HG02571 (cell line): ENCODE results near the gene PSAPL1.

Experiments
- ATAC-seq: cut with Tn5 transposase; IDR thresholded peaks from one replicate; pipeline ENCODE4 v1.9.1; 2021; ENCODE audit warnings: mild to moderate bottlenecking, moderate library complexity; ENCODE audit not compliant: unreplicated experiment

Gene PSAPL1

GRCh38 chr4:7434766-7435150 lies at the start of gene PSAPL1:
Gene PSAPL1 (minus strand): TSS chr4:7434930. CDS start chr4:7434879, 51 bp downstream.
- no peak for ATAC-seq

GRCh38 chr4:7481227-7481626 lies 46.5 kb upstream of the PSAPL1 start:
- ATAC-seq, result no peak

GRCh38 chr4:7480423-7480822 lies 45.7 kb upstream of the PSAPL1 start:
- no peak for ATAC-seq

- no peak for ATAC-seq
These were observed 43.9 kb upstream of the PSAPL1 start for GRCh38 chr4:7478665-7479064.

GRCh38 chr4:7477695-7478094 lies 43.0 kb upstream of the PSAPL1 start:
- ATAC-seq, result no peak

GRCh38 chr4:7476820-7477219 lies 42.1 kb upstream of the PSAPL1 start:
- no peak for ATAC-seq

- no peak for ATAC-seq
These were observed 40.5 kb upstream of the PSAPL1 start for GRCh38 chr4:7475207-7475606.

GRCh38 chr4:7474320-7474719 lies 39.6 kb upstream of the PSAPL1 start:
- no peak for ATAC-seq

GRCh38 chr4:7473081-7473480 lies 38.4 kb upstream of the PSAPL1 start:
- ATAC-seq, result no peak

GRCh38 chr4:7472442-7473013 lies 37.8 kb upstream of the PSAPL1 start:
- ATAC-seq, result no peak

GRCh38 chr4:7470522-7471128 lies 35.9 kb upstream of the PSAPL1 start:
- no peak for ATAC-seq

GRCh38 chr4:7470111-7470510 lies 35.4 kb upstream of the PSAPL1 start:
- ATAC-seq, result no peak

- ATAC-seq, result no peak
These were observed 34.3 kb upstream of the PSAPL1 start for GRCh38 chr4:7469023-7469422.

GRCh38 chr4:7467471-7467870 lies 32.7 kb upstream of the PSAPL1 start:
- ATAC-seq, result no peak

GRCh38 chr4:7466904-7467303 lies 32.2 kb upstream of the PSAPL1 start:
- no peak for ATAC-seq

- ATAC-seq, result no peak
These were observed 31.5 kb upstream of the PSAPL1 start for GRCh38 chr4:7466215-7466614.

GRCh38 chr4:7465017-7465416 lies 30.3 kb upstream of the PSAPL1 start:
- ATAC-seq, result no peak

GRCh38 chr4:7464259-7464655 lies 29.5 kb upstream of the PSAPL1 start:
- no peak for ATAC-seq

- no peak for ATAC-seq
These were observed 29.0 kb upstream of the PSAPL1 start for GRCh38 chr4:7463566-7464258.

- no peak for ATAC-seq
These were observed 27.8 kb upstream of the PSAPL1 start for GRCh38 chr4:7462509-7462971.

- ATAC-seq, result no peak
These were observed 26.5 kb upstream of the PSAPL1 start for GRCh38 chr4:7461230-7461629.

- no peak for ATAC-seq
These were observed 25.8 kb upstream of the PSAPL1 start for GRCh38 chr4:7460566-7460965.
